ENCODE measurements around the gene EIF4H. TPM values are rescaled to one million over a fixed set of nuclear protein-coding genes. Genes with fewer than 3 reads are reported as not detected.
A peak's percentile ranks its signal among the peaks of the same experiment; 100 is the strongest.
"Not testable (repeated sequence)": the region's sequence is repeated elsewhere in the genome, so short reads cannot be mapped to it uniquely, and the experiment has no call there.

Gene EIF4H
- total and polyA plus RNA-seq, 3 donors from 2014 or later, result 142 to 217 (median 157) TPM

DNA sequence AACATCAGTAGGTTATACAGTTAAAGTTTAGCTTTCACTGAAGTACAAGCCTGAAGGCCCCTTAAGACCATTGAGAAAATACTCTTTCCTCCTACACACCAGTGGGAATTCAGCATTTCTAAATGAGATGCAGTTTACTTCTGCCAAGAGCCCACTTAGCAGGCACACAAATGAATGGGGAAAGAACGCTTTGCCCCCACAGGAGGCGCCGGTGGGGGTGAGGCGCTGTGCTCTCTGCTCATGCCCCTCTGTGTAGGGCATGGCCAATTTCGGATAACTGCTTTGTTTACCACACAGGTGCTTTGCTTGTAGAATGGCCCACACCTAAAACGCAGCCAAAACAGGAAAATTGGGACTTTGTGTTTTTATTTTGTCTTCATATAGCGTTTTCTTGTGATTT is 19.8 kb downstream of the EIF4H start:
- H3K4me1 ChIP-seq, result no peaks in the 10 kb centered on the region
- no peaks in the 10 kb centered on the region for H3K27me3 ChIP-seq
- H3K4me3 ChIP-seq, result no peak overlapping the region
- no peaks in the 10 kb centered on the region for H3K9me3 ChIP-seq
- no peak for DNase-seq
- no peak for TF ChIP-seq POLR2A (IDR thresholded peaks at IDR 0.05)
- TF ChIP-seq, protein P1, sequence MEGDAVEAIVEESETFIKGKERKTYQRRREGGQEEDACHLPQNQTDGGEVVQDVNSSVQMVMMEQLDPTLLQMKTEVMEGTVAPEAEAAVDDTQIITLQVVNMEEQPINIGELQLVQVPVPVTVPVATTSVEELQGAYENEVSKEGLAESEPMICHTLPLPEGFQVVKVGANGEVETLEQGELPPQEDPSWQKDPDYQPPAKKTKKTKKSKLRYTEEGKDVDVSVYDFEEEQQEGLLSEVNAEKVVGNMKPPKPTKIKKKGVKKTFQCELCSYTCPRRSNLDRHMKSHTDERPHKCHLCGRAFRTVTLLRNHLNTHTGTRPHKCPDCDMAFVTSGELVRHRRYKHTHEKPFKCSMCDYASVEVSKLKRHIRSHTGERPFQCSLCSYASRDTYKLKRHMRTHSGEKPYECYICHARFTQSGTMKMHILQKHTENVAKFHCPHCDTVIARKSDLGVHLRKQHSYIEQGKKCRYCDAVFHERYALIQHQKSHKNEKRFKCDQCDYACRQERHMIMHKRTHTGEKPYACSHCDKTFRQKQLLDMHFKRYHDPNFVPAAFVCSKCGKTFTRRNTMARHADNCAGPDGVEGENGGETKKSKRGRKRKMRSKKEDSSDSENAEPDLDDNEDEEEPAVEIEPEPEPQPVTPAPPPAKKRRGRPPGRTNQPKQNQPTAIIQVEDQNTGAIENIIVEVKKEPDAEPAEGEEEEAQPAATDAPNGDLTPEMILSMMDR (IDR thresholded peaks at IDR 0.05), result no peak
- WGBS, 2 donors, result 92 to 93% methylated on average over 7 of the region's 7 CpGs
- H3K27ac ChIP-seq, result no peak overlapping the region
- H3K36me3 ChIP-seq (ENCODE audit: low read depth, missing control alignments), result no peaks in the 10 kb centered on the region
- intact Hi-C loops (cut with DNase I; ENCODE audit: low total_unique reads), result no loop called here

DNA sequence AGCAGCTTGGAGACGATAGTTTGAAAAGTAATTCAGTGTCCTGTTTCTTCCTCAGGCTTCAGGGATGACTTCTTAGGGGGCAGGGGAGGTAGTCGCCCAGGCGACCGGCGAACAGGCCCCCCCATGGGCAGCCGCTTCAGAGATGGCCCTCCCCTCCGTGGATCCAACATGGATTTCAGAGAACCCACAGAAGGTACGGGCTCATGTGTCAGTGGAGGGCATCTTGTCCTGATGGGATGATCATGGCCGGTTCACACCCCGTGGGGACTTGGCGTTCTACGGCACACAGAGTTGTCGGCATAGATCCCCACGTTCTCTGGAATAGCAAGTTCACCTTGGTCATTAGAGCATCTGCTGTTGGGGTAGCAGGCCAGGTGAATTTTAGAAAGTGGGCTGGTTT is 20.5 kb downstream of the EIF4H start:
- no peak for DNase-seq
- 85 to 88% methylated on average over 13 to 14 of the region's 14 CpGs for WGBS, 2 donors
- H3K9me3 ChIP-seq, result no peaks in the 10 kb centered on the region
- intact Hi-C loops (cut with DNase I; ENCODE audit: low total_unique reads), result no loop called here
- no peaks in the 10 kb centered on the region for H3K4me1 ChIP-seq
- no peak overlapping the region for H3K4me3 ChIP-seq
- no peak overlapping the region for H3K27ac ChIP-seq
- H3K36me3 ChIP-seq (ENCODE audit: low read depth, missing control alignments), result no peaks in the 10 kb centered on the region
- TF ChIP-seq POLR2A (IDR thresholded peaks at IDR 0.05), result no peak
- TF ChIP-seq, protein P1 (IDR thresholded peaks at IDR 0.05), result no peak
- H3K27me3 ChIP-seq, result no peaks in the 10 kb centered on the region

DNA sequence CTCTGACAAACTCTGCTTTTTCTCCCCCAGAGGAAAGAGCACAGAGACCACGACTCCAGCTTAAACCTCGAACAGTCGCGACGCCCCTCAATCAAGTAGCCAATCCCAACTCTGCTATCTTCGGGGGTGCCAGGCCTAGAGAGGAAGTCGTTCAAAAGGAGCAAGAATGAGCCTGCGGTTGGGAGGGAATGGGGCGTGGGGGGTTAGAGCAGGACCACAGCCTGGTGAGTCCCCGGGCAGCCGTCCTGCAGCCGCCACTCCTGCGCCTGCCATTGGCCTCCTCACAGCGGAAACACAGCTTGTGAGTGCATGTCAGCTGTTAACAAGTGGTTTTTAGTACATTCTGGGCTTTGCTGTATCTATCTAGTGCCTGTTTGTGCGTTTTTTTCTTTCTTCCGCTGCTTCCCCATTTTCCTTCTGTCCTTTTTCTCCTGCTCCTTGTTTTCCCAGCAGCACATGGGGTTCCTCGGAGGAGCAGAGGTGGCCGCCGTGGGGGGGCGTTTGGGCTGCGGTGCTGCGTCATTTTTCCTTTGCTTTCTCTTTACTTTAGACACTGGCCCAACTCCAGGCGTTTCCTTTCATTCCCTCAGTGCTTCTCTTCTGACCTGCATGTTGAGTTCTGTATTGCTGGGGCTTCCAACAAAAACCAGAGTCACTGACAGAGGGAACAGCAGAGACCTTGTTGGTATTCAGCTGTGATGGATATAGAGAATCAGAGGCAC is 21.1 kb downstream of the EIF4H start:
- 63 to 73% methylated on average over 14 to 21 of the region's 23 CpGs for whole genome bisulfite sequencing, 2 donors
- DNase-seq, result peak; percentile 36
- H3K4me3 ChIP-seq; H3K27ac ChIP-seq; H3K36me3 ChIP-seq (ENCODE audit: low read depth, missing control alignments); H3K4me1 ChIP-seq; intact Hi-C loops (cut with DNase I; ENCODE audit: low total_unique reads); H3K9me3 ChIP-seq; H3K27me3 ChIP-seq: not testable (repeated sequence)

DNA sequence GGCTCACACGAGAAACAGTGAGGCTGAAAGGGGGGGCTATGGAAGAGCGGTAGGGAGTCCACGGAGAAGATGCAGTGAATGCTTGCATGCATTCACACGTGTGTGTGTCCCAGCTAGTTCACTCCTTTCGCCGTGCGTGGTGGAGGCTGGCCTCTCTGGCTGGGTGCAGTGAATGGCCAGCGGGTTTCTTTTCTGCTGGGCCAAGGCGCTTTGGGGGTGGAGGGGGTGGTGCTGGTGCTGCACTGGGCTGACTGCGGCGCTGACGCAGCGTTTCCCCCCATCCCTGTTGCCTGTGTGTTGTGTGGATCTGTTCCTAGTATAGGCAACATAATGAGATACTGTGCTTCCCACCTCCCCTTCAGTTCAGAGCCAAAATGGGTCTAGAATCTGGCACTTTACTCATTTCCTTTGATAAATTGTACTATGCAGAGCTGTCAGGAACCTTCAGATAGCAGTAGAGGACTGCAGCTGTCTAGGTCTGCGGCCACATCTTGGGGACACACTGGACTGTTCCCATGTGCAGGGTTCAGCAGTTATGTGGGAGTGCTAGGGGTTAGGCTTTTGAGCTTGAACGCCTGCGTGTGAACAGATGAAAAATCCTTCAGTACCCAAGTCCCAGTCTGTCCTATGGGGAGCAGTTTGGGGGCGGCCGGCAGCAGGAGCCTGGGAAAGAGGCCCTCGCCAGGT is 22.0 kb downstream of the EIF4H start:
- H3K9me3 ChIP-seq; H3K36me3 ChIP-seq (ENCODE audit: low read depth, missing control alignments); intact Hi-C loops (cut with DNase I; ENCODE audit: low total_unique reads); H3K27me3 ChIP-seq; H3K27ac ChIP-seq; DNase-seq; H3K4me3 ChIP-seq; H3K4me1 ChIP-seq: not testable (repeated sequence)
- WGBS, 2 donors, result 69 to 70% methylated on average over 10 to 16 of the region's 19 CpGs

DNA sequence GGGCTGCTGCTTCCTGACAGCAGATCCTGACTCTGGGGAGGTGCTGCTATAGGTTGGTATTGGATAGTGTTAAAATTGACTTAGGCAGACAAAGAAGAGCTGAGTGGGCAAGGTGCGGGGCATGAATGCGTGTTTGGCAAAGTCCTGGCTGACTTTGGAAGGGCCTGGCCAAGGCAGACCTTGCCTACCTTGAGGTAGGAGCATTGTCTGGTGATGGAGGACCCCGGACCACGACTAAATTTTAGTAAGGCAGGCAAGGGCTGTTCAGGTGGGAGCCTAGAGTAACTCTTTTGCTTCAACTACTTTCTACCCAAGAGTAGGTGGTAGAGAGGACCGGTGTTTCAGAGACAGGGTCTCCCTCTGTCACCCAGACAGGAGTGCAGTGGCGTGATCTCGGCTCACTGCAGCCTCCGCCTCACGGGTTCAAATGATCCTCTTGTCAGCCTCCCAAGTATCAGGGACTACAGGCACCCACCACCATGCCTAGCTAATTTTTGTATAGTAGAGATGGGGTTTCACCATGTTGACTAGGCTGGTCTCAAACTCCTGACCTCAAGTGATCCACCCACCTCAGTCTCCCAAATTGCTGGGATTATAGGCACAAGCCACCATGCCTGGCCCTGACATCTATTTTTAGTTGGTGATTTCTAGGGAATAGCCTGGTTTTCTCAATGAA is 23.4 kb downstream of the EIF4H start:
- H3K36me3 ChIP-seq (ENCODE audit: low read depth, missing control alignments), result no peaks in the 10 kb centered on the region
- intact Hi-C loops (cut with DNase I; ENCODE audit: low total_unique reads), result no loop called here
- no peaks in the 10 kb centered on the region for H3K27me3 ChIP-seq
- no peak overlapping the region for H3K4me3 ChIP-seq
- TF ChIP-seq POLR2A (IDR thresholded peaks at IDR 0.05), result no peak
- TF ChIP-seq, protein P1 (IDR thresholded peaks at IDR 0.05), result no peak
- no peaks in the 10 kb centered on the region for H3K4me1 ChIP-seq
- no peak overlapping the region for H3K27ac ChIP-seq
- DNase-seq, result no peak
- WGBS, 2 donors, result 97% methylated on average over 9 of the region's 9 CpGs
- no peaks in the 10 kb centered on the region for H3K9me3 ChIP-seq
